H9 (cell line): Measurements from ENCODE around the gene ISG20. TPM values are rescaled to one million over a fixed set of nuclear protein-coding genes. Genes with fewer than 3 reads are reported as not detected.

ENCODE experiments used
- DNase-seq: peaks from one replicate; pipeline ENCODE4 v3.0.0-alpha.2; 2017
- H2AFZ ChIP-seq: one replicate; pipeline ENCODE4 v1.6.1; 2013; ENCODE audit warnings: mild to moderate bottlenecking, low read length, control low read depth, moderate library complexity
- H2AK5ac ChIP-seq: 2 replicates; pipeline ENCODE4 v1.6.1; 2013; ENCODE audit warnings: low read length, control low read depth, mixed read lengths; ENCODE audit not compliant: insufficient read length
- H2BK120ac ChIP-seq: one replicate; pipeline ENCODE4 v1.6.1; 2013; ENCODE audit warnings: low read depth, mild to moderate bottlenecking, low read length, control low read depth, inconsistent platforms; ENCODE audit not compliant: poor library complexity, severe bottlenecking
- H2BK12ac ChIP-seq: 2 replicates; pipeline ENCODE4 v1.6.1; 2013; ENCODE audit warnings: low read length, control low read depth, mixed read lengths, low read depth; ENCODE audit not compliant: insufficient read length
- H2BK15ac ChIP-seq: 2 replicates; pipeline ENCODE4 v1.6.1; 2013; ENCODE audit warnings: low read depth, low read length, control low read depth
- H2BK20ac ChIP-seq: one replicate; pipeline ENCODE4 v1.6.1; 2013; ENCODE audit warnings: low read depth, mild to moderate bottlenecking, low read length, control low read depth, inconsistent platforms; ENCODE audit not compliant: poor library complexity, severe bottlenecking
- H2BK5ac ChIP-seq: 2 replicates; pipeline ENCODE4 v1.6.1; 2013; ENCODE audit warnings: low read length, control low read depth, mixed read lengths; ENCODE audit not compliant: insufficient read length
- H3K14ac ChIP-seq: 2 replicates; pipeline ENCODE4 v1.6.1; 2013; ENCODE audit warnings: low read length, control low read depth; ENCODE audit not compliant: insufficient read depth
- H3K18ac ChIP-seq: 2 replicates; pipeline ENCODE4 v1.6.1; 2013; ENCODE audit warnings: low read depth, mild to moderate bottlenecking, mixed read lengths, low read length, control low read depth; ENCODE audit not compliant: insufficient read length
- H3K23ac ChIP-seq: 2 replicates; pipeline ENCODE4 v1.6.1; 2013; ENCODE audit warnings: low read length, control low read depth, mixed read lengths, low read depth; ENCODE audit not compliant: insufficient read length
- H3K23me2 ChIP-seq: 2 replicates; pipeline ENCODE4 v1.6.1; 2013; ENCODE audit warnings: low read depth, mild to moderate bottlenecking, mixed read lengths, low read length, control low read depth; ENCODE audit not compliant: insufficient read length, poor library complexity, severe bottlenecking
- H3K27ac ChIP-seq: 2 replicates; pipeline ENCODE4 v1.5.1; 2013; ENCODE audit warnings: low read length, control low read depth, mixed read lengths, low read depth; ENCODE audit not compliant: insufficient read length
- H3K27me3 ChIP-seq: 2 replicates; pipeline ENCODE4 v1.6.1; 2013; ENCODE audit warnings: low read length, control low read depth, inconsistent platforms; ENCODE audit not compliant: insufficient read depth
- H3K4ac ChIP-seq: 2 replicates; pipeline ENCODE4 v1.6.1; 2013; ENCODE audit warnings: low read depth, mild to moderate bottlenecking, control low read depth, inconsistent platforms, low read length, moderate library complexity
- H3K4me1 ChIP-seq: 2 replicates; pipeline ENCODE4 v1.6.1; 2013; ENCODE audit warnings: low read length, control low read depth, inconsistent platforms; ENCODE audit not compliant: insufficient read depth
- H3K4me2 ChIP-seq: 2 replicates; pipeline ENCODE4 v1.6.1; 2013; ENCODE audit warnings: low read length, control low read depth, mixed read lengths; ENCODE audit not compliant: insufficient read length, insufficient read depth
- H3K56ac ChIP-seq: 2 replicates; pipeline ENCODE4 v1.6.1; 2013; ENCODE audit warnings: low read depth, mild to moderate bottlenecking, mixed read lengths, low read length, control low read depth; ENCODE audit not compliant: insufficient read length
- H3K79me1 ChIP-seq: 2 replicates; pipeline ENCODE4 v1.6.1; 2013; ENCODE audit warnings: low read depth, mild to moderate bottlenecking, moderate library complexity, low read length, control low read depth, inconsistent platforms; ENCODE audit not compliant: insufficient read depth, poor library complexity, severe bottlenecking
- H3K79me2 ChIP-seq: 2 replicates; pipeline ENCODE4 v1.6.1; 2013; ENCODE audit warnings: low read length, control low read depth, inconsistent platforms; ENCODE audit not compliant: insufficient read depth
- H3K9ac ChIP-seq: 2 replicates; pipeline ENCODE4 v1.6.1; 2013; ENCODE audit warnings: low read length, control low read depth, mixed read lengths; ENCODE audit not compliant: insufficient read length; ENCODE audit errors: extremely low read depth
- H3K9me3 ChIP-seq: one replicate; pipeline ENCODE4 v1.6.1; 2013; ENCODE audit warnings: low read depth, low read length, inconsistent platforms; ENCODE audit not compliant: control insufficient read depth
- H3T11ph ChIP-seq: one replicate; pipeline ENCODE4 v1.6.1; 2013; ENCODE audit warnings: mild to moderate bottlenecking, low read length, control low read depth, inconsistent platforms
- H4K20me1 ChIP-seq: one replicate; pipeline ENCODE4 v1.6.1; 2013; ENCODE audit not compliant: control insufficient read depth, insufficient read length, insufficient read depth
- H4K5ac ChIP-seq: 2 replicates; pipeline ENCODE4 v1.6.1; 2013; ENCODE audit warnings: low read depth, mild to moderate bottlenecking, mixed read lengths, low read length, control low read depth; ENCODE audit not compliant: insufficient read length
- H4K8ac ChIP-seq: replicated peaks from 2 replicates; pipeline ENCODE4 v1.6.1; 2013; ENCODE audit warnings: low read length, control low read depth, mixed read lengths, low read depth; ENCODE audit not compliant: insufficient read length
- H4K91ac ChIP-seq: 2 replicates; pipeline ENCODE4 v1.6.1; 2013; ENCODE audit warnings: low read depth, mild to moderate bottlenecking, moderate library complexity, mixed read lengths, low read length, control low read depth; ENCODE audit not compliant: insufficient read length
- H3K27ac Mint-ChIP-seq, 3 experiments: 2 replicates in 2 of 3; 3 replicates in 1 of 3; pipeline ENCODE4 v1.8.0; 2020 to 2021; ENCODE audit warnings: mixed read lengths in 3 of 3, mild to moderate bottlenecking in 1 of 3, moderate library complexity in 1 of 3
- H3K27me3 Mint-ChIP-seq: 2 replicates; pipeline ENCODE4 v1.8.0; 2021; ENCODE audit warnings: low read depth, mild to moderate bottlenecking, moderate library complexity, mixed read lengths
- H3K36me3 Mint-ChIP-seq, 3 experiments: 2 replicates in 2 of 3; 3 replicates in 1 of 3; pipeline ENCODE4 v1.8.0; 2020 to 2021; ENCODE audit warnings: low read depth in 3 of 3, mixed read lengths in 3 of 3; ENCODE audit not compliant: insufficient read depth in 1 of 3
- H3K4me1 Mint-ChIP-seq, 2 experiments: 2 replicates each; pipeline ENCODE4 v1.8.0; 2020; ENCODE audit warnings: mixed read lengths in 2 of 2
- H3K4me3 Mint-ChIP-seq, 2 experiments: 2 replicates in 1 of 2; 3 replicates in 1 of 2; pipeline ENCODE4 v1.8.0; 2020 to 2021; ENCODE audit warnings: mild to moderate bottlenecking in 2 of 2, mixed read lengths in 2 of 2, moderate library complexity in 1 of 2
- H3K9me3 Mint-ChIP-seq, 2 experiments: 2 replicates in 1 of 2; 3 replicates in 1 of 2; pipeline ENCODE4 v1.8.0; 2020; ENCODE audit warnings: mild to moderate bottlenecking in 2 of 2, mixed read lengths in 2 of 2, moderate library complexity in 1 of 2
- WGBS: extraction: QIAGEN DNeasy Blood & Tissue Kit; methylation state at CpG from one replicate; pipeline ENCODE4 v1.1.7; 2013; ENCODE audit warnings: missing lambda C conversion rate, low lambda C conversion rate, mixed read lengths; ENCODE audit not compliant: insufficient read length; ENCODE audit errors: extremely low coverage; 5-methylcytosine and 5-hydroxymethylcytosine counted together
- total RNA-seq: library from RNA; stranded (reverse); gene quantifications from 2 replicates; pipeline ENCODE4 v1.2.1, GENCODE V29; 2021
- TF ChIP-seq, protein P1 (sequence below): fragments of 200-600 bp; sonication (generic); conservative IDR thresholded peaks from 3 replicates; pipeline ENCODE4 v1.8.0; 2021; ENCODE audit warnings: antibody characterized with exemption, mild to moderate bottlenecking

Gene ISG20
- total RNA-seq, 1 experiment from 2014 or later = 7.4 TPM

- no peak overlapping the region for H3K27ac ChIP-seq
- no CpG with 5 or more reads among the region's 3 CpGs for WGBS
- no peak overlapping the region for H2AK5ac ChIP-seq
- H3K27me3 Mint-ChIP-seq = peaks cover 20% of the 10 kb centered on the region
- H2AFZ ChIP-seq = no peak overlapping the region
- H3K27me3 ChIP-seq = no peaks in the 10 kb centered on the region
- no peaks in the 10 kb centered on the region for H3K79me2 ChIP-seq
- H3K4me1 Mint-ChIP-seq = no peaks in the 10 kb centered on the region
- H3K4me1 ChIP-seq = no peaks in the 10 kb centered on the region
- H3K4ac ChIP-seq = no peak overlapping the region
- TF ChIP-seq, protein P1, sequence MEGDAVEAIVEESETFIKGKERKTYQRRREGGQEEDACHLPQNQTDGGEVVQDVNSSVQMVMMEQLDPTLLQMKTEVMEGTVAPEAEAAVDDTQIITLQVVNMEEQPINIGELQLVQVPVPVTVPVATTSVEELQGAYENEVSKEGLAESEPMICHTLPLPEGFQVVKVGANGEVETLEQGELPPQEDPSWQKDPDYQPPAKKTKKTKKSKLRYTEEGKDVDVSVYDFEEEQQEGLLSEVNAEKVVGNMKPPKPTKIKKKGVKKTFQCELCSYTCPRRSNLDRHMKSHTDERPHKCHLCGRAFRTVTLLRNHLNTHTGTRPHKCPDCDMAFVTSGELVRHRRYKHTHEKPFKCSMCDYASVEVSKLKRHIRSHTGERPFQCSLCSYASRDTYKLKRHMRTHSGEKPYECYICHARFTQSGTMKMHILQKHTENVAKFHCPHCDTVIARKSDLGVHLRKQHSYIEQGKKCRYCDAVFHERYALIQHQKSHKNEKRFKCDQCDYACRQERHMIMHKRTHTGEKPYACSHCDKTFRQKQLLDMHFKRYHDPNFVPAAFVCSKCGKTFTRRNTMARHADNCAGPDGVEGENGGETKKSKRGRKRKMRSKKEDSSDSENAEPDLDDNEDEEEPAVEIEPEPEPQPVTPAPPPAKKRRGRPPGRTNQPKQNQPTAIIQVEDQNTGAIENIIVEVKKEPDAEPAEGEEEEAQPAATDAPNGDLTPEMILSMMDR = no peak
- H4K8ac ChIP-seq = no peak overlapping the region
- DNase-seq = no peak
- no peak overlapping the region for H3K4me3 Mint-ChIP-seq
- no peak overlapping the region for H3T11ph ChIP-seq
- no peak overlapping the region for H2BK120ac ChIP-seq
- H4K91ac ChIP-seq = no peak overlapping the region
- H2BK20ac ChIP-seq = no peak overlapping the region
- H2BK15ac ChIP-seq = no peak overlapping the region
- no peak overlapping the region for H3K23ac ChIP-seq
- H3K9ac ChIP-seq = no peak overlapping the region
- H3K36me3 Mint-ChIP-seq = peaks cover 0 to 8% (median 0%) of the 10 kb centered on the region in 3 experiments; a peak in 3 of 7 replicates
- H2BK12ac ChIP-seq = no peak overlapping the region
- no peak overlapping the region for H4K5ac ChIP-seq
- H3K18ac ChIP-seq = no peak overlapping the region
- no peak overlapping the region for H3K14ac ChIP-seq
- no peak overlapping the region for H3K56ac ChIP-seq
- no peak overlapping the region for H2BK5ac ChIP-seq
- H3K9me3 ChIP-seq = peaks cover 7% of the 10 kb centered on the region
- no peak overlapping the region for H3K4me2 ChIP-seq
- H3K9me3 Mint-ChIP-seq = peaks cover 12 to 19% of the 10 kb centered on the region in 2 experiments
- no peaks in the 10 kb centered on the region for H3K79me1 ChIP-seq
- no peak overlapping the region for H3K27ac Mint-ChIP-seq
- no peaks in the 10 kb centered on the region for H4K20me1 ChIP-seq
- H3K23me2 ChIP-seq = no peaks in the 10 kb centered on the region
Observed at GRCh38 chr15:88684345-88684744, 45.5 kb downstream of the ISG20 start.
